Spleen (tissue), 11 donors: Measurements from ENCODE around the gene CUX1. TPM values are rescaled to one million over a fixed set of nuclear protein-coding genes. Genes with fewer than 3 reads are reported as not detected.

Source experiments
- DNase-seq: peaks from one replicate; pipeline ENCODE4 v3.0.0-alpha.2; 2020
- H3K27ac ChIP-seq, 8 donors: fragments of 200-600 bp; sonication (generic) in 7 of 8; 1 replicate in 4 of 8; 2 replicates in 4 of 8; pipeline versions ENCODE4 v1.5.0 to v1.8.0; 2016 to 2021; ENCODE audit warnings: inconsistent platforms in 4 of 8, mild to moderate bottlenecking in 4 of 8, moderate library complexity in 1 of 8
- H3K27me3 ChIP-seq, 7 donors: fragments of 200-600 bp; sonication (generic) in 6 of 7; replicated peaks in 1 of 7; 1 replicate in 4 of 7; 2 replicates in 3 of 7; pipeline versions ENCODE4 v1.5.0 to v1.8.0; 2016 to 2021; ENCODE audit warnings: inconsistent platforms in 3 of 7, mild to moderate bottlenecking in 1 of 7
- H3K36me3 ChIP-seq, 6 donors: fragments of 200-600 bp; sonication (generic) in 5 of 6; 1 replicate in 4 of 6; 2 replicates in 2 of 6; pipeline versions ENCODE4 v1.5.0 to v1.8.0; 2016 to 2021; ENCODE audit warnings: inconsistent platforms in 2 of 6
- H3K4me1 ChIP-seq, 6 donors: fragments of 200-600 bp; sonication (generic) in 5 of 6; 1 replicate in 3 of 6; 2 replicates in 3 of 6; pipeline versions ENCODE4 v1.5.0 to v1.8.0; 2016 to 2021; ENCODE audit warnings: inconsistent platforms in 3 of 6
- H3K4me3 ChIP-seq, 8 donors: fragments of 200-600 bp; sonication (generic) in 7 of 8; 1 replicate in 4 of 8; 2 replicates in 4 of 8; pipeline versions ENCODE4 v1.5.0 to v1.8.0; 2016 to 2021; ENCODE audit warnings: inconsistent platforms in 4 of 8, mild to moderate bottlenecking in 4 of 8, moderate library complexity in 2 of 8
- H3K9me3 ChIP-seq, 8 donors: fragments of 200-600 bp; sonication (generic) in 7 of 8; 1 replicate in 4 of 8; 2 replicates in 4 of 8; pipeline versions ENCODE4 v1.5.0 to v1.8.0; 2016 to 2021; ENCODE audit warnings: inconsistent platforms in 4 of 8
- CTCF ChIP-seq, 11 experiments: fragments of 200-600 bp in 7 of 11; fragments of 450-650 bp in 4 of 11; sonication (generic) in 4 of 11; IDR thresholded peaks in 8 of 11; conservative IDR thresholded peaks in 3 of 11; 1 replicate in 7 of 11; 2 replicates in 4 of 11; pipeline versions ENCODE4 v1.4.0 to v1.8.0; 2016 to 2021; ENCODE audit warnings: antibody characterized with exemption in 11 of 11, inconsistent platforms in 4 of 11, mild to moderate bottlenecking in 1 of 11
- POLR2A ChIP-seq, 3 donors: fragments of 450-650 bp; IDR thresholded peaks; one replicate each; pipeline ENCODE4 v1.5.1; 2017; ENCODE audit warnings: antibody characterized with exemption in 3 of 3, mild to moderate bottlenecking in 1 of 3
- POLR2AphosphoS5 ChIP-seq, 3 donors: sonication (generic); formaldehyde crosslinking; IDR thresholded peaks; one replicate each; pipeline ENCODE4 v1.5.1; 2017; ENCODE audit warnings: antibody characterized with exemption in 3 of 3
- WGBS, 5 donors: extraction: QIAGEN DNeasy Blood & Tissue Kit in 3 of 5; methylation state at CpG; one replicate each; pipeline versions ENCODE4 v1.1.5 to v1.1.7; 2013 to 2018; 5-methylcytosine and 5-hydroxymethylcytosine counted together
- intact Hi-C: fragments of 100-400 bp; cut with DNase I; formaldehyde crosslinking; loops from one replicate; pipeline ENCODE4 v1.15.0; 2023; ENCODE audit warnings: low total_unique reads
- polyA plus RNA-seq, 3 donors: library from polyadenylated mRNA; stranded (reverse); fragments of 200-250 nt; gene quantifications; one replicate each; pipeline ENCODE4 v1.2.1, GENCODE V29; 2013
- total RNA-seq, 7 donors: library from RNA; depleted of rRNA in 3 of 7; stranded (reverse); fragments of >200 nt in 3 of 7; fragmentation: NEBNext Ultra II Directional in 4 of 7; extraction: Animal tissue kit (Norgen Biotek cat#: 25700) in 4 of 7; gene quantifications; one replicate each; pipeline versions ENCODE4 v1.1.0 to v1.2.1, GENCODE V29; 2016 to 2021
- donor health status: healthy with polysubstance abuse.
- donor health status: DM: no; HTN: no; CAD: no; lungs with moderate emphysema.
- donor health status: DM: no; HTN: no; CAD: no.
- donor health status: Bipolar disorder and iron deficiency.
- donor health status: healthy.
- donor health status: DM: no; HTN: no; CAD: no.
- donor health status: DM: yes; HTN: yes; CAD: no.

Gene CUX1
- total and polyA plus RNA-seq, 10 donors, result 9.1 to 95.8 (median 61.9) TPM

GRCh38 chr7:101998906-101999240, 181.4 kb downstream of the CUX1 start:
- no peaks in the 10 kb centered on the region for H3K36me3 ChIP-seq
- 26 to 45% (median 30%) methylated on average over 5 to 6 of the region's 6 CpGs for WGBS, 5 donors
- H3K27ac ChIP-seq, result no peak overlapping the region
- DNase-seq, result no peak
- H3K4me3 ChIP-seq, result no peak overlapping the region
- H3K27me3 ChIP-seq, result no peaks in the 10 kb centered on the region
- H3K9me3 ChIP-seq, result no peaks in the 10 kb centered on the region
- intact Hi-C loops, result no loop called here
- H3K4me1 ChIP-seq, result peaks cover 0 to 39% (median 4%) of the 10 kb centered on the region in 6 donors
- TF ChIP-seq POLR2AphosphoS5 (IDR thresholded peaks at IDR 0.05) (no peak), POLR2A (IDR thresholded peaks at IDR 0.05) (no peak), CTCF (IDR thresholded peaks at IDR 0.05 in 8 of 11, conservative IDR thresholded peaks at IDR 0.05 in 3 of 11) (no peak)

- Histone ChIP-seq H3K27me3 (no peaks in the 10 kb centered on the region), H3K4me3 (no peak overlapping the region), H3K27ac (no peak overlapping the region), H3K9me3 (no peaks in the 10 kb centered on the region), H3K4me1 (peaks cover 0 to 39% (median 4%) of the 10 kb centered on the region in 6 donors), H3K36me3 (no peaks in the 10 kb centered on the region)
- TF ChIP-seq POLR2A (IDR thresholded peaks at IDR 0.05) (no peak), POLR2AphosphoS5 (IDR thresholded peaks at IDR 0.05) (no peak), CTCF (IDR thresholded peaks at IDR 0.05 in 8 of 11, conservative IDR thresholded peaks at IDR 0.05 in 3 of 11) (no peak)
- intact Hi-C loops, result no loop called here
- WGBS, 5 donors, result 72 to 88% (median 82%) methylated on average over 9 of the region's 9 CpGs
- DNase-seq, result no peak
Measured at GRCh38 chr7:101999393-101999792, 182.0 kb downstream of the CUX1 start.

GRCh38 chr7:102000123-102000522, 182.7 kb downstream of the CUX1 start:
- 88 to 92% (median 91%) methylated on average over 9 of the region's 9 CpGs for WGBS, 5 donors
- intact Hi-C loops, result no loop called here
- DNase-seq, result no peak

GRCh38 chr7:102004229-102004628, 186.8 kb downstream of the CUX1 start:
- Histone ChIP-seq H3K4me1 (no peaks in the 10 kb centered on the region), H3K36me3 (peaks cover 0 to 11% (median 0%) of the 10 kb centered on the region in 6 donors), H3K27ac (no peak overlapping the region), H3K9me3 (no peaks in the 10 kb centered on the region), H3K4me3 (no peak overlapping the region), H3K27me3 (no peaks in the 10 kb centered on the region)
- no peak for DNase-seq
- intact Hi-C loops, result no loop called here
- WGBS, 5 donors, result 67 to 80% (median 79%) methylated on average over 4 of the region's 4 CpGs
- TF ChIP-seq POLR2A (IDR thresholded peaks at IDR 0.05) (no peak), POLR2AphosphoS5 (IDR thresholded peaks at IDR 0.05) (no peak), CTCF (IDR thresholded peaks at IDR 0.05 in 8 of 11, conservative IDR thresholded peaks at IDR 0.05 in 3 of 11) (no peak)

More at GRCh38 chr7:102000123-102000522, 182.7 kb downstream of the CUX1 start:
- H3K9me3 ChIP-seq, result no peaks in the 10 kb centered on the region
- H3K27ac ChIP-seq, result no peak overlapping the region
- H3K36me3 ChIP-seq, result peaks cover 0 to 4% (median 0%) of the 10 kb centered on the region in 6 donors
- no peak for TF ChIP-seq POLR2A (IDR thresholded peaks at IDR 0.05)
- no peak for TF ChIP-seq POLR2AphosphoS5 (IDR thresholded peaks at IDR 0.05)
- TF ChIP-seq CTCF (IDR thresholded peaks at IDR 0.05 in 8 of 11, conservative IDR thresholded peaks at IDR 0.05 in 3 of 11), result no peak
- H3K27me3 ChIP-seq, result no peaks in the 10 kb centered on the region
- no peak overlapping the region for H3K4me3 ChIP-seq
- peaks cover 0 to 33% (median 4%) of the 10 kb centered on the region in 6 donors for H3K4me1 ChIP-seq
